OCI-LY1 (cell line): Measurements from ENCODE around the gene VTI1A.

Source experiments
- H2AFZ ChIP-seq: fragments of 200-600 bp; sonication (generic), shearing (Covaris generic); 2 replicates; pipeline ENCODE4 v1.6.0; 2014; ENCODE audit warnings: antibody characterized with exemption, mild to moderate bottlenecking, low read length
- H3F3A ChIP-seq: fragments of 200-600 bp; sonication (generic), shearing (Covaris generic); 2 replicates; pipeline ENCODE4 v1.6.0; 2014; ENCODE audit warnings: mild to moderate bottlenecking, antibody characterized with exemption, low read length, moderate library complexity; ENCODE audit not compliant: insufficient read depth
- H3K27ac ChIP-seq: fragments of 200-600 bp; sonication (generic); 2 replicates; pipeline ENCODE4 v1.5.1; 2014; ENCODE audit warnings: low read length, mixed run types, mild to moderate bottlenecking, low read depth; ENCODE audit not compliant: poor library complexity, severe bottlenecking
- H3K27me3 ChIP-seq: fragments of 200-600 bp; sonication (generic); 2 replicates; pipeline ENCODE4 v1.6.0; 2014; ENCODE audit warnings: antibody characterized with exemption, mild to moderate bottlenecking, low read length, moderate library complexity; ENCODE audit not compliant: insufficient read depth
- H3K36me3 ChIP-seq: fragments of 200-600 bp; sonication (generic); 2 replicates; pipeline ENCODE4 v1.6.1; 2014; ENCODE audit warnings: mild to moderate bottlenecking, antibody characterized with exemption, low read length, moderate library complexity, mixed read lengths; ENCODE audit not compliant: insufficient read depth
- H3K4me1 ChIP-seq: fragments of 200-600 bp; sonication (generic); 2 replicates; pipeline ENCODE4 v1.5.1; 2014; ENCODE audit warnings: mild to moderate bottlenecking, low read length, moderate library complexity; ENCODE audit not compliant: insufficient read depth, severe bottlenecking
- H3K4me2 ChIP-seq: fragments of 200-600 bp; sonication (generic), shearing (Covaris generic); 2 replicates; pipeline ENCODE4 v1.6.1; 2014; ENCODE audit warnings: low read length
- H3K4me3 ChIP-seq: fragments of 200-600 bp; sonication (generic); 2 replicates; pipeline ENCODE4 v1.5.1; 2014; ENCODE audit warnings: low read length, low read depth, mild to moderate bottlenecking, mixed read lengths; ENCODE audit not compliant: poor library complexity, severe bottlenecking
- H3K79me2 ChIP-seq: fragments of 200-600 bp; shearing (Covaris generic); 2 replicates; pipeline ENCODE4 v1.6.1; 2016; ENCODE audit warnings: mixed run types, low read length, mixed read lengths; ENCODE audit not compliant: insufficient read depth
- H3K9ac ChIP-seq: fragments of 200-600 bp; sonication (generic), shearing (Covaris generic); 2 replicates; pipeline ENCODE4 v1.6.1; 2014; ENCODE audit warnings: mild to moderate bottlenecking, low read length, mixed read lengths
- H3K9me2 ChIP-seq: fragments of 200-600 bp; sonication (generic), shearing (Covaris generic); 2 replicates; pipeline ENCODE4 v1.6.1; 2014; ENCODE audit warnings: low read depth, mild to moderate bottlenecking, low read length, mixed read lengths
- H3K9me3 ChIP-seq: fragments of 200-600 bp; shearing (Covaris generic); 2 replicates; pipeline ENCODE4 v1.6.1; 2014; ENCODE audit warnings: low read length, mixed read lengths
- H4K20me1 ChIP-seq: fragments of 200-600 bp; sonication (generic), shearing (Covaris generic); 2 replicates; pipeline ENCODE4 v1.6.0; 2016; ENCODE audit warnings: mild to moderate bottlenecking, low read length; ENCODE audit not compliant: insufficient read depth
- CTCF ChIP-seq: fragments of 200-600 bp; sonication (generic), shearing (Covaris generic); IDR thresholded peaks from 2 replicates; pipeline ENCODE4 v1.5.1; 2017; ENCODE audit warnings: mild to moderate bottlenecking, antibody characterized with exemption, low read length, moderate library complexity, mixed read lengths
- EZH2 ChIP-seq: fragments of 200-600 bp; sonication (generic), shearing (Covaris generic); IDR thresholded peaks from 2 replicates; pipeline ENCODE4 v1.8.0; 2017; ENCODE audit warnings: borderline replicate concordance, mixed run types, mild to moderate bottlenecking, antibody characterized with exemption, low read length, moderate library complexity, mixed read lengths

Gene VTI1A

GRCh38 chr10:112628951-112629609 lies 182.1 kb downstream of the VTI1A start:
- Histone ChIP-seq H3K4me2 (no peak overlapping the region), H3F3A (no peaks in the 10 kb centered on the region), H3K36me3 (no peaks in the 10 kb centered on the region), H3K27me3 (no peaks in the 10 kb centered on the region), H4K20me1 (no peaks in the 10 kb centered on the region), H3K9ac (no peak overlapping the region), H3K4me3 (no peak overlapping the region), H3K9me2 (no peaks in the 10 kb centered on the region), H3K9me3 (no peaks in the 10 kb centered on the region), H2AFZ (no peak overlapping the region), H3K79me2 (no peaks in the 10 kb centered on the region), H3K4me1 (no peaks in the 10 kb centered on the region), H3K27ac (no peak overlapping the region)
- TF ChIP-seq CTCF (no peak), EZH2 (no peak)

DNA sequence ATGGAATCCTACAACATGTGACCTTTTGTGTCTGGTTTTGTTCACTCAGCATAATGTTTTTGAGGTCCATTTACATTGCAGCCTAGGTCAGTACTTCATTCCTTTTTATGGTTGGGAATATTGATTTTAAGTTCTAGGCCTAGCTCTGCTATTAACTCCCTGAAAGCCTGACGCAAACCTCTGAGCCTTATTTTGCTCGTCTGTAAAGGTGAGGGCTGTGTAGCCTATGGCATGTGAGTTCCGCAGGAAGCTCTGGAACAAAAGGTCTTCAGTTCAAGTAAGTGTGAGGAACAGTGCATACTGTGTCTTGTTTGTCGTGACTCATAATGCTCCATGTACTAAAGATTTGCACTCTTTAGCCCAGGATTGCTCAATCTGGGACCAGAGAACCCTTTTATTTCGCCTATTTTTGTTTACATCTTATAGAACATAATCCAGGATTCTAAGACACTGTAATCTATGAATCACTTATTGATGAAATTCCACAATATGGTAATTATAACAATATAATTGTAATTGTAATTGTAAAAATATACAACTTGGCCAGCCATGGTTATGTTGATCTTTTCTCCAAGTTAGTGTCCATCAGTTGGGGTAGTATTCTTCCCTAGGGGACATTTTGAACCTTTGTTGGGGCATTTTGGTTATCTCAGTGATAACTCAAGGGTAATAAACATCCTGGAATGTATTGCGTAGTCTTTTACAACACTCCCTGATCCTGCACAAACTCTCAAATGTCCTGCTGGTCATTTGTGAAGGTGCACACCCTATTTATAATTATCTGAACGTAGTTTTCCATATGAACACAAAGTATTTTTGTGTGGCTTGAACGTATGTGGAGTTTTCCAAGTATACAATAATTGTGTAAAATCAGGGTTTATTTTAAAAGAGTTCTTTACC lies 184.7 kb downstream of the VTI1A start:
- TF ChIP-seq EZH2 = no peak
- TF ChIP-seq CTCF = no peak
- Histone ChIP-seq H3F3A (no peaks in the 10 kb centered on the region), H4K20me1 (no peaks in the 10 kb centered on the region), H2AFZ (no peak overlapping the region), H3K36me3 (no peaks in the 10 kb centered on the region), H3K9me2 (no peaks in the 10 kb centered on the region), H3K4me1 (no peaks in the 10 kb centered on the region), H3K4me2 (no peak overlapping the region), H3K79me2 (no peaks in the 10 kb centered on the region), H3K27ac (no peak overlapping the region), H3K4me3 (no peak overlapping the region), H3K9me3 (no peaks in the 10 kb centered on the region), H3K27me3 (no peaks in the 10 kb centered on the region), H3K9ac (no peak overlapping the region)

- Histone ChIP-seq H3K4me2 (no peak overlapping the region), H3F3A (no peaks in the 10 kb centered on the region), H3K36me3 (no peaks in the 10 kb centered on the region), H3K4me1 (no peaks in the 10 kb centered on the region), H3K9me3 (no peaks in the 10 kb centered on the region), H3K4me3 (no peak overlapping the region), H3K9ac (no peak overlapping the region), H3K27ac (no peak overlapping the region), H4K20me1 (no peaks in the 10 kb centered on the region), H2AFZ (no peak overlapping the region), H3K27me3 (no peaks in the 10 kb centered on the region), H3K79me2 (no peaks in the 10 kb centered on the region), H3K9me2 (no peaks in the 10 kb centered on the region)
- TF ChIP-seq CTCF (no peak), EZH2 (no peak)
Measured at GRCh38 chr10:112634096-112634830, 187.2 kb downstream of the VTI1A start.
